ENCODE measurements around the gene KCNIP1. TPM values are rescaled to one million over a fixed set of nuclear protein-coding genes. Genes with fewer than 3 reads are reported as not detected.

Gene KCNIP1
- polyA plus RNA-seq, 1 donor (not counting 4 experiments of a cell fraction or from before 2014, with no cell fraction given): not detected

DNA sequence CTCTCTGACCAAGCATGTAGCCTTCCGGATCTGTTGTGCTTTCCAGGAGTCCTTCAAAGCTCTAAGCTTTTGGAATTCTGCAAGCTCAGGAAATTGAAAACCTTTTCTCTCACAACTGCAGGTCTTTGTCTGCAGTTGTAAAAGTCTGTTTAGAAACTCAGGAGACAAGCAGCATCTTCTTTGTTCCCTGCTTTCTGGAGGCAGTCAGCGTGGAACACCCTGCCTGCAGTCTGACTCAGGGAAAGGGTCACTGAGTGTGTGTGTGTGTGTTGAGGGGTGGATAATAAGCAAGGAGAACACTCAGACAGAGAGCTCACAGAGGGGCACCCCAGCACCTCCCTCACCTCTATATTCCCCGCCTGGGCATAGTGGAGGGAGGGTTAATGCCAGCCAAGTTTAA is 29.1 kb downstream of the KCNIP1 start:
- dilution Hi-C loops (cut with MboI; ENCODE audit: extremely low pct_ligation_motif_present, low sequenced_read_pairs): no loop called here
- Histone ChIP-seq H3K9ac (ENCODE audit: control insufficient read depth, extremely low read depth, insufficient read depth, low read length) (no peak overlapping the region), H3K9me1 (ENCODE audit: control insufficient read depth, extremely low read depth, insufficient read depth, low read length) (no peaks in the 10 kb centered on the region), H3K9me3 (ENCODE audit: control insufficient read depth, low read depth, low read length) (no peaks in the 10 kb centered on the region), H3K27ac (ENCODE audit: control insufficient read depth, insufficient read depth, low read length) (no peak overlapping the region), H3K4me2 (ENCODE audit: control insufficient read depth, extremely low read depth, insufficient read depth, low read depth, low read length) (no peak overlapping the region), H3K4me1 (ENCODE audit: control insufficient read depth, extremely low read depth, insufficient read depth, low read length) (no peaks in the 10 kb centered on the region), H2AFZ (ENCODE audit: control insufficient read depth, low read length) (no peak overlapping the region), H3K79me2 (ENCODE audit: control insufficient read depth, insufficient read depth, low read length) (no peaks in the 10 kb centered on the region), H3K4me3 (ENCODE audit: control insufficient read depth in 2 of 3, extremely low read depth in 1 of 3, insufficient read depth in 2 of 3, low read depth in 1 of 3, low read length in 3 of 3) (no peak overlapping the region), H3K36me3 (ENCODE audit: control insufficient read depth in 2 of 2, extremely low read depth in 1 of 2, insufficient read depth in 2 of 2, low read length in 2 of 2) (no peaks in the 10 kb centered on the region), H3K27me3 (ENCODE audit: control insufficient read depth, extremely low read depth, insufficient read depth, low read length) (peaks cover 13% of the 10 kb centered on the region), H4K20me1 (ENCODE audit: control insufficient read depth, extremely low read depth, insufficient read depth, low read length) (no peaks in the 10 kb centered on the region)
- FAIRE-seq (no peak), DNase-seq (ENCODE audit: low read depth, low spot score) (no peak)
- no peak for TF ChIP-seq EZH2 (IDR thresholded peaks at IDR 0.05; ENCODE audit: low read length)
- TF ChIP-seq, protein P1, sequence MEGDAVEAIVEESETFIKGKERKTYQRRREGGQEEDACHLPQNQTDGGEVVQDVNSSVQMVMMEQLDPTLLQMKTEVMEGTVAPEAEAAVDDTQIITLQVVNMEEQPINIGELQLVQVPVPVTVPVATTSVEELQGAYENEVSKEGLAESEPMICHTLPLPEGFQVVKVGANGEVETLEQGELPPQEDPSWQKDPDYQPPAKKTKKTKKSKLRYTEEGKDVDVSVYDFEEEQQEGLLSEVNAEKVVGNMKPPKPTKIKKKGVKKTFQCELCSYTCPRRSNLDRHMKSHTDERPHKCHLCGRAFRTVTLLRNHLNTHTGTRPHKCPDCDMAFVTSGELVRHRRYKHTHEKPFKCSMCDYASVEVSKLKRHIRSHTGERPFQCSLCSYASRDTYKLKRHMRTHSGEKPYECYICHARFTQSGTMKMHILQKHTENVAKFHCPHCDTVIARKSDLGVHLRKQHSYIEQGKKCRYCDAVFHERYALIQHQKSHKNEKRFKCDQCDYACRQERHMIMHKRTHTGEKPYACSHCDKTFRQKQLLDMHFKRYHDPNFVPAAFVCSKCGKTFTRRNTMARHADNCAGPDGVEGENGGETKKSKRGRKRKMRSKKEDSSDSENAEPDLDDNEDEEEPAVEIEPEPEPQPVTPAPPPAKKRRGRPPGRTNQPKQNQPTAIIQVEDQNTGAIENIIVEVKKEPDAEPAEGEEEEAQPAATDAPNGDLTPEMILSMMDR (optimal IDR thresholded peaks at IDR 0.05 in 1 of 3, IDR thresholded peaks at IDR 0.05 in 1 of 3, conservative IDR thresholded peaks at IDR 0.05 in 1 of 3; ENCODE audit: extremely low read depth in 1 of 3, insufficient read depth in 2 of 3, low read length in 3 of 3): no peak

DNA sequence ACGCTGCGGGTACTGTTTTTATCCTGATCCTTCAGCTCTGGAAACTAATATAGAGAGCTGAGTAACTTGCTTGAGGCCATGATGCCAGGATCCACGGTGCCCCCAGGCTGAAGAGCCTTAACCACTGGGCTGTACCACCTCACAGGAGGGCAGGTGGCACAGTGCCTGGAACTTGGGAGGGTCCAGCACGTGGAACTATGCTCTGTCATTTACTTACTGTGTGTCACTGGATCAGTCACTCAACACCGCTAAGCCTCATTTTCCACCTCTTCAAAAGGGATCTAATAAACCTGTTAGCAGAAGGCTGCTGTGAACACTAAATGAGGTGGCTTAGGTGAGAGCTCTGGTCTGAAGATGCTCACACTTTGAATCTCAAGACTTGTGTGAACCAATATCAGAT is 29.6 kb downstream of the KCNIP1 start:
- no peak overlapping the region for H3K4me3 ChIP-seq (ENCODE audit: control insufficient read depth in 2 of 3, extremely low read depth in 1 of 3, insufficient read depth in 2 of 3, low read depth in 1 of 3, low read length in 3 of 3)
- H3K4me1 ChIP-seq (ENCODE audit: control insufficient read depth, extremely low read depth, insufficient read depth, low read length): no peaks in the 10 kb centered on the region
- no peaks in the 10 kb centered on the region for H4K20me1 ChIP-seq (ENCODE audit: control insufficient read depth, extremely low read depth, insufficient read depth, low read length)
- no peak overlapping the region for H2AFZ ChIP-seq (ENCODE audit: control insufficient read depth, low read length)
- DNase-seq (ENCODE audit: low read depth, low spot score): no peak
- H3K9me3 ChIP-seq (ENCODE audit: control insufficient read depth, low read depth, low read length): no peaks in the 10 kb centered on the region
- no peak overlapping the region for H3K4me2 ChIP-seq (ENCODE audit: control insufficient read depth, extremely low read depth, insufficient read depth, low read depth, low read length)
- H3K9me1 ChIP-seq (ENCODE audit: control insufficient read depth, extremely low read depth, insufficient read depth, low read length): no peaks in the 10 kb centered on the region
- peaks cover 9% of the 10 kb centered on the region for H3K27me3 ChIP-seq (ENCODE audit: control insufficient read depth, extremely low read depth, insufficient read depth, low read length)
- no peaks in the 10 kb centered on the region for H3K79me2 ChIP-seq (ENCODE audit: control insufficient read depth, insufficient read depth, low read length)
- dilution Hi-C loops (cut with MboI; ENCODE audit: extremely low pct_ligation_motif_present, low sequenced_read_pairs): no loop called here
- no peak overlapping the region for H3K9ac ChIP-seq (ENCODE audit: control insufficient read depth, extremely low read depth, insufficient read depth, low read length)
- H3K27ac ChIP-seq (ENCODE audit: control insufficient read depth, insufficient read depth, low read length): no peak overlapping the region
- TF ChIP-seq, protein P1 (optimal IDR thresholded peaks at IDR 0.05 in 1 of 3, IDR thresholded peaks at IDR 0.05 in 1 of 3, conservative IDR thresholded peaks at IDR 0.05 in 1 of 3; ENCODE audit: extremely low read depth in 1 of 3, insufficient read depth in 2 of 3, low read length in 3 of 3): no peak
- no peak for TF ChIP-seq EZH2 (IDR thresholded peaks at IDR 0.05; ENCODE audit: low read length)
- H3K36me3 ChIP-seq (ENCODE audit: control insufficient read depth in 2 of 2, extremely low read depth in 1 of 2, insufficient read depth in 2 of 2, low read length in 2 of 2): no peaks in the 10 kb centered on the region
- FAIRE-seq: no peak

Data from keratinocyte (primary cell).